IMR-90 (cell line): Measurements from ENCODE around the gene ERRFI1. TPM values are rescaled to one million over a fixed set of nuclear protein-coding genes. Genes with fewer than 3 reads are reported as not detected.

Source experiments
- ATAC-seq: fragments of 200-7000 bp; cut with Tn5 transposase; 2 replicates; pipeline ENCODE4 v1.9.1; 2020; ENCODE audit warnings: low read depth, mild to moderate bottlenecking, moderate library complexity
- BruUV-seq: library from RNA; stranded (reverse); fragments of 400-500 nt; replicated peaks from 2 replicates; lab custom pipeline; 2021; lab: Mats Ljungman, UMichigan
- CTCF ChIA-PET: fragments of 300-600 bp; formaldehyde crosslinking; extraction: SDS; loops from one replicate; lab custom pipeline; 2021; ENCODE audit warnings: antibody characterized with exemption; lab: Yijun Ruan, JAX
- POLR2A ChIA-PET: fragments of 300-600 bp; sonication (Branson Sonifier 250); formaldehyde crosslinking; loops from one replicate; lab custom pipeline; 2022; ENCODE audit warnings: antibody characterized with exemption; ENCODE audit not compliant: unreplicated experiment; lab: Charles Lee
- DNase-seq: peaks from one replicate; pipeline ENCODE4 v3.0.0; 2013
- H2AFZ ChIP-seq: replicated peaks from 2 replicates; pipeline ENCODE3; 2013; ENCODE audit warnings: low read length, mild to moderate bottlenecking; ENCODE audit not compliant: poor library complexity
- H2AK5ac ChIP-seq: 2 replicates; pipeline ENCODE4 v1.6.1; 2013; ENCODE audit warnings: low read depth, low read length, inconsistent platforms
- H2AK9ac ChIP-seq: replicated peaks from 2 replicates; pipeline ENCODE3; 2013; ENCODE audit warnings: mild to moderate bottlenecking, low read depth, low read length, moderate library complexity; ENCODE audit not compliant: poor library complexity
- H2BK120ac ChIP-seq: 2 replicates; pipeline ENCODE4 v1.6.1; 2013; ENCODE audit warnings: low read depth, low read length, inconsistent platforms
- H2BK15ac ChIP-seq: 3 replicates; pipeline ENCODE4 v1.6.1; 2013; ENCODE audit warnings: low read depth, low read length, inconsistent platforms
- H2BK20ac ChIP-seq: 2 replicates; pipeline ENCODE4 v1.6.1; 2013; ENCODE audit warnings: low read depth, mild to moderate bottlenecking, inconsistent platforms, low read length, moderate library complexity
- H2BK5ac ChIP-seq: 2 replicates; pipeline ENCODE4 v1.6.1; 2013; ENCODE audit warnings: mild to moderate bottlenecking, low read depth, low read length, inconsistent platforms; ENCODE audit not compliant: poor library complexity, severe bottlenecking
- H3K14ac ChIP-seq: replicated peaks from 2 replicates; pipeline ENCODE4 v1.6.1; 2013; ENCODE audit warnings: low read depth, low read length, inconsistent platforms
- H3K18ac ChIP-seq: 2 replicates; pipeline ENCODE4 v1.6.1; 2013; ENCODE audit warnings: low read depth, low read length, control low read depth
- H3K23ac ChIP-seq: 2 replicates; pipeline ENCODE4 v1.6.1; 2013; ENCODE audit warnings: low read depth, low read length, inconsistent platforms
- H3K27ac ChIP-seq: 2 replicates; pipeline ENCODE4 v1.5.1; 2013; ENCODE audit warnings: mild to moderate bottlenecking, control low read depth, low read length; ENCODE audit not compliant: insufficient read depth
- H3K27me3 ChIP-seq: 2 replicates; pipeline ENCODE4 v1.6.1; 2013; ENCODE audit warnings: low read length; ENCODE audit not compliant: control insufficient read depth, insufficient read depth
- H3K36me3 ChIP-seq: 2 replicates; pipeline ENCODE4 v1.6.1; 2013; ENCODE audit warnings: low read length, mixed read lengths; ENCODE audit not compliant: control insufficient read depth, insufficient read depth
- H3K4ac ChIP-seq: 2 replicates; pipeline ENCODE4 v1.6.1; 2013; ENCODE audit warnings: low read depth, low read length, inconsistent platforms
- H3K4me1 ChIP-seq: 2 replicates; pipeline ENCODE4 v1.6.1; 2013; ENCODE audit warnings: low read length, mixed read lengths; ENCODE audit not compliant: control insufficient read depth, insufficient read depth
- H3K4me2 ChIP-seq: 2 replicates; pipeline ENCODE4 v1.6.1; 2013; ENCODE audit warnings: low read depth, mild to moderate bottlenecking, control low read depth, low read length, moderate library complexity
- H3K4me3 ChIP-seq: 2 replicates; pipeline ENCODE4 v1.5.1; 2013; ENCODE audit warnings: low read depth, mild to moderate bottlenecking, control low read depth, low read length, moderate library complexity; ENCODE audit not compliant: insufficient read depth
- H3K56ac ChIP-seq: 2 replicates; pipeline ENCODE4 v1.6.1; 2013; ENCODE audit warnings: low read length, inconsistent platforms; ENCODE audit not compliant: insufficient read depth; ENCODE audit errors: extremely low read depth
- H3K79me1 ChIP-seq, 2 experiments: 2 replicates each; pipeline ENCODE4 v1.6.1; 2013; ENCODE audit warnings: low read length in 2 of 2, inconsistent platforms in 1 of 2, low read depth in 1 of 2
- H3K9ac ChIP-seq: 2 replicates; pipeline ENCODE4 v1.6.1; 2013; ENCODE audit warnings: low read depth, low read length, control low read depth
- H3K9me1 ChIP-seq: 2 replicates; pipeline ENCODE4 v1.6.1; 2013; ENCODE audit warnings: low read length, inconsistent platforms; ENCODE audit not compliant: insufficient read depth
- H3K9me3 ChIP-seq: 2 replicates; pipeline ENCODE4 v1.6.1; 2013; ENCODE audit warnings: low read length; ENCODE audit not compliant: control insufficient read depth, insufficient read depth
- H4K20me1 ChIP-seq: 2 replicates; pipeline ENCODE4 v1.6.1; 2013; ENCODE audit warnings: low read length, inconsistent platforms; ENCODE audit not compliant: insufficient read depth
- H4K5ac ChIP-seq: 2 replicates; pipeline ENCODE4 v1.6.1; 2013; ENCODE audit warnings: mild to moderate bottlenecking, low read depth, low read length, control low read depth
- H4K8ac ChIP-seq, 2 experiments: 2 replicates each; pipeline ENCODE4 v1.6.1; 2013; ENCODE audit warnings: low read depth in 2 of 2, low read length in 2 of 2, control low read depth in 1 of 2, inconsistent platforms in 1 of 2
- H4K91ac ChIP-seq: 2 replicates; pipeline ENCODE4 v1.6.1; 2013; ENCODE audit warnings: low read depth, low read length, inconsistent platforms; ENCODE audit not compliant: insufficient read depth
- BHLHE40 ChIP-seq: fragments of 150-350 bp; IDR thresholded peaks from 2 replicates; pipeline ENCODE4 v1.6.1; 2016; ENCODE audit warnings: mild to moderate bottlenecking, low read depth, low read length
- CEBPB ChIP-seq: IDR thresholded peaks from 2 replicates; pipeline ENCODE4 v1.6.1; 2012; ENCODE audit warnings: low read depth, low read length, improper control_type of control experiment
- CHD1 ChIP-seq: IDR thresholded peaks from 2 replicates; pipeline ENCODE4 v1.6.1; 2012; ENCODE audit warnings: low read depth, low read length, improper control_type of control experiment
- CTCF ChIP-seq: conservative IDR thresholded peaks from 2 replicates; pipeline ENCODE4 v1.5.1; 2012; ENCODE audit warnings: mild to moderate bottlenecking, low read depth, low read length, improper control_type of control experiment
- ELK1 ChIP-seq: fragments of 150-350 bp; IDR thresholded peaks from 2 replicates; pipeline ENCODE4 v1.6.1; 2016; ENCODE audit warnings: low read depth, mild to moderate bottlenecking, low read length, moderate library complexity, borderline replicate concordance
- FOS ChIP-seq: fragments of 150-350 bp; IDR thresholded peaks from 2 replicates; pipeline ENCODE4 v1.6.1; 2016; ENCODE audit warnings: low read depth, low read length
- MAZ ChIP-seq: IDR thresholded peaks from 2 replicates; pipeline ENCODE4 v1.6.1; 2012; ENCODE audit warnings: low read depth, mild to moderate bottlenecking, low read length, improper control_type of control experiment, moderate library complexity, borderline replicate concordance
- MXI1 ChIP-seq: IDR thresholded peaks from 2 replicates; pipeline ENCODE4 v1.6.1; 2012; ENCODE audit warnings: low read depth, mild to moderate bottlenecking, low read length, moderate library complexity, borderline replicate concordance
- NFE2L2 ChIP-seq: fragments of 150-350 bp; IDR thresholded peaks from 2 replicates; pipeline ENCODE4 v1.6.1; 2016; ENCODE audit warnings: low read depth, mild to moderate bottlenecking, low read length
- POLR2A ChIP-seq: IDR thresholded peaks from 2 replicates; pipeline ENCODE4 v1.6.1; 2012; ENCODE audit warnings: mild to moderate bottlenecking, low read depth, low read length
- RCOR1 ChIP-seq: IDR thresholded peaks from 2 replicates; pipeline ENCODE4 v1.6.1; 2012; ENCODE audit warnings: mild to moderate bottlenecking, low read length, improper control_type of control experiment; ENCODE audit not compliant: insufficient replicate concordance
- RFX5 ChIP-seq: IDR thresholded peaks from 2 replicates; pipeline ENCODE4 v1.8.0; 2012; ENCODE audit warnings: low read depth, mild to moderate bottlenecking, low read length, moderate library complexity
- WGBS, 2 experiments: methylation state at CpG; one replicate each; pipeline versions ENCODE4 v1.1.5 to v1.1.7; 2013; ENCODE audit warnings: missing lambda C conversion rate in 2 of 2; ENCODE audit not compliant: insufficient read length in 1 of 2; ENCODE audit errors: extremely low coverage in 2 of 2; 5-methylcytosine and 5-hydroxymethylcytosine counted together
- dilution Hi-C: fragments of 300-500 bp; cut with HindIII; formaldehyde crosslinking; loops from one replicate; pipeline ENCODE4 v1.14.3; 2018; ENCODE audit warnings: low sequenced_read_pairs; ENCODE audit not compliant: unreplicated experiment
- in situ Hi-C: fragments of 300-500 bp; cut with MboI; formaldehyde crosslinking; loops from 3 replicates; pipeline ENCODE4 v1.14.3; 2019; ENCODE audit warnings: low sequenced_read_pairs, inconsistent platforms, mixed read lengths
- intact Hi-C: fragments of 100-400 bp; cut with micrococcal nuclease; formaldehyde crosslinking; loops from 2 replicates; pipeline ENCODE4 v1.10.0; 2022
- polyA plus RNA-seq, 3 experiments: library from polyadenylated mRNA; depleted of rRNA; stranded (reverse); fragments of >200 nt; gene quantifications; 2 replicates each; pipeline ENCODE4 v1.2.3, GENCODE V29; 2012; ENCODE audit warnings: low replicate concordance in 1 of 3
- total RNA-seq: library from RNA; depleted of rRNA; stranded (reverse); fragments of >200 nt; gene quantifications from 2 replicates; pipeline ENCODE4 v1.2.3, GENCODE V29; 2012
- TF ChIP-seq, protein P1 (sequence below): fragments of 150-350 bp; IDR thresholded peaks from 2 replicates; pipeline ENCODE4 v1.6.1; 2017; ENCODE audit warnings: mild to moderate bottlenecking, antibody characterized with exemption, low read length, low read depth

ERRFI1 gene
- total and polyA plus RNA-seq, 2 of the 4 experiments (the other 2 are of a cell fraction): 101 to 145 TPM

DNA sequence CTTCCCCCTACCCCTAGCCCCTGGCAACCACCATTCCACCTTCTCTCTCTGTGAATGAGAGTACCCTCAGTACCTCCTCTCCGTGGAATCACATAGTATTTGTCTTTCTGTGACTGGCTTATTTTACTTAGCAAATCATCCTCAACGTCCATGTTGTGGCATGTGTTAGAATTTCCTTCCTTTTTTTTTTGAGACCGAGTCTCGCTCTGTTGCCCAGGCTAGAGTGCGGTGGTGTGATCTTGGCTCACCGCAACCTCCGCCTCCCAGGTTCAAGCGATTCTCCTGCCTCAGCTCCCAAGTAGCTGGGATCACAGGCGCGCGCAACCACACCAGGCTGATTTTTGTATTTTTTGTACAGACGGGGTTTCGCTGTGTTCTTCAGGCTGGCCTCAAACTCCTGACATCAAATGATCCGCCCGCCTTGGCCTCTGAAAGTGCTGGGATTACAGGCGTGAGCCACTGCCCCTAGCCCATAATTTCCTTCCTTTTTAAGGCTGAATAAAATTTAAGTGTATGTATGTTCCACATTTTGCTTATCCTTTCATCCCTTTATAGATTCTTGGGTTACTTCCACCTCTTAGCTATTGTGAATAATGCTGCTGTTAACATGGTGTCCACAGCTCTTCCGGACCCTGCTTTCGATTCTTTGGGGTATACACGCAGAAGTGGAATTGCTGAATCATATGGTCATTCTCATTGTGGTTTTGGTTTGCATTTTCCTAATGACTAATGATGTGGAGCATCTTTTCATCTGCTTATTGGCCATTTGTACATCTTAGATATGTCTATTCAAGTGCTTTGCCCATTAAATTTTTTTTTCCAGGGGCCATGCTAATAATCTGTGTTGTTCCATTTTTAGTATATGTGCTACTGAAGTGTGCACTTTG lies 32.3 kb downstream of the ERRFI1 start:
- H4K91ac ChIP-seq: peak overlapping the region; percentile 69
- peak overlapping the region; percentile 99; the same call in 2 of the 3 replicates for H2BK15ac ChIP-seq
- H4K5ac ChIP-seq: peak overlapping the region; percentile 76; the same call in 1 of the 2 replicates
- peak overlapping the region; percentile 76 for H3K4ac ChIP-seq
- dilution Hi-C loops (no loop called here), intact Hi-C loops (no loop called here), in situ Hi-C loops (loop anchor here (25.0 kb wide), 3 partner anchors 568 to 868 kb away; no protein-coding TSS in a partner anchor)
- peaks cover 0 to 6% of the 10 kb centered on the region in 2 experiments; a peak in 2 of 4 replicates for H3K79me1 ChIP-seq
- H4K8ac ChIP-seq: peak overlapping the region; percentile 9 to 80
- ATAC-seq (peak; percentile 82), DNase-seq (peak; percentile 95)
- no peaks in the 10 kb centered on the region for H3K9me3 ChIP-seq
- peak overlapping the region; percentile 85 for H3K27ac ChIP-seq
- no peaks in the 10 kb centered on the region for H3K36me3 ChIP-seq
- peak overlapping the region; percentile 56; the same call in 1 of the 2 replicates for H3K14ac ChIP-seq
- WGBS, 2 experiments: 100% methylated on average over 4 of the region's 19 CpGs; no CpG with 5 or more reads in 1 of the 2 experiments
- ChIA-PET POLR2A (no interaction called here), CTCF (interaction anchor here (0.7 kb wide), 1 partner anchor 12 kb away, joined by 3 read pairs; no protein-coding TSS in a partner anchor)
- H3K18ac ChIP-seq: peak overlapping the region; percentile 91
- H3K4me1 ChIP-seq: peaks cover 9% of the 10 kb centered on the region
- H2BK120ac ChIP-seq: peak overlapping the region; percentile 84
- peaks cover 4% of the 10 kb centered on the region for H3K9me1 ChIP-seq
- H3K27me3 ChIP-seq: no peaks in the 10 kb centered on the region
- BruUV-seq: no TSS peak
- H2AK9ac ChIP-seq: peak overlapping the region; percentile 44
- no peak overlapping the region for H3K9ac ChIP-seq
- peak overlapping the region; percentile 86 for H2AK5ac ChIP-seq
- no peaks in the 10 kb centered on the region for H4K20me1 ChIP-seq
- no peak overlapping the region for H3K23ac ChIP-seq
- peak overlapping the region; percentile 40 for H2AFZ ChIP-seq
- no peak overlapping the region for H3K4me3 ChIP-seq
- peak overlapping the region; percentile 84 for H2BK5ac ChIP-seq
- peak overlapping the region; percentile 4; the same call in 1 of the 2 replicates for H3K4me2 ChIP-seq
- peak overlapping the region; percentile 97 for H2BK20ac ChIP-seq
- no peak overlapping the region for H3K56ac ChIP-seq
- TF ChIP-seq BHLHE40 (no peak), MAZ (no peak), CEBPB (no peak), POLR2A (no peak), RCOR1 (no peak), CHD1 (no peak), NFE2L2 (peak; percentile 81), ELK1 (no peak), RFX5 (no peak), CTCF (no peak), FOS (peak; percentile 52; the same call in 1 of the 2 replicates), MXI1 (no peak)
- TF ChIP-seq, protein P1, sequence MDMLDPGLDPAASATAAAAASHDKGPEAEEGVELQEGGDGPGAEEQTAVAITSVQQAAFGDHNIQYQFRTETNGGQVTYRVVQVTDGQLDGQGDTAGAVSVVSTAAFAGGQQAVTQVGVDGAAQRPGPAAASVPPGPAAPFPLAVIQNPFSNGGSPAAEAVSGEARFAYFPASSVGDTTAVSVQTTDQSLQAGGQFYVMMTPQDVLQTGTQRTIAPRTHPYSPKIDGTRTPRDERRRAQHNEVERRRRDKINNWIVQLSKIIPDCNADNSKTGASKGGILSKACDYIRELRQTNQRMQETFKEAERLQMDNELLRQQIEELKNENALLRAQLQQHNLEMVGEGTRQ: no peak
